Activated gamma-delta T cell treated with Interleukin-2 at 50 U/mL for 16 hours (primary cell): ENCODE measurements around the gene APLNR.
"Not testable (repeated sequence)": the region's sequence is repeated elsewhere in the genome, so short reads cannot be mapped to it uniquely, and the experiment has no call there.

ENCODE experiments used
- DNase-seq: peaks from one replicate; pipeline ENCODE4 v3.0.0-alpha.2; 2020

Gene APLNR

GRCh38 chr11:57237204-57237681 is at the start of gene APLNR:
APLNR (minus strand) TSS chr11:57237250; CDS start chr11:57237004, 246 bp downstream.
- DNase-seq = no peak

DNA sequence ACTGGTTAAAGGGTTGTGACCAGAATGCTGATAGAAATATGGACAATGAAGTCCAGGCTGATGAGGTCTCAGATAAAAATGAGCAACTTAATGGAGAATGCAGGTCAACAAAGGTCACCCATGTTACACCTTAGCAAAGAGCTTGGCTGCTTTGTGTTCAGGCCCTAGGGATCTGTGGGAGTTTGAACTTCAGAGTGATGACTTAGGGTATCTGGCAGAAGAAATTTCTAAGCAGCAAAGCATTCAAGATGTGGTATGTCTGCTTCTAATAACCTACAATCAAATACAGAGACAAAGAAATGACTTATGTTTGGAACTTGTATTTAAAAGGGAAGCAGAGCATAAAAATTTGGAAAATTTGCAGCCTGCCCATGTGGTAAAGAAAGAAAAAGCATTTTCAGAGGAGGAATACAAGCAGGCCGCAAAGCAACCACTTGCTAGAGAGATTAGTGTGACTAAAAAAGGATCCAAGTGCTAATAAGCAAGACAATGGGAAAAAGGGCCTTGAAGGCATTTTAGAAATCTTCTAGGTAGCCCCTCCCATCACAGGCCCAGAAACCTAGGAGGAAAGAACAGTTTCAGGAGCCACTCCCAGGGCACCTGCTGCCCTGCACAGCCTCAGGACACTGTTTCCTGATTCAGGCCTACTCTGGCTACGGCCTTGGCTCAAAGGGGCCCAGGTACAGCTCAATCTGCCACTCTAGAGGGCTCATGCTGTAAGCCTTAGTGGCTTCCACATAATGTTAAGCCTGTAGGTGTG is 46.4 kb upstream of the APLNR start:
- DNase-seq = no peak

GRCh38 chr11:57281546-57281945 is 44.5 kb upstream of the APLNR start:
- DNase-seq = not testable (repeated sequence)

GRCh38 chr11:57279116-57279515 is 42.1 kb upstream of the APLNR start:
- no peak for DNase-seq

DNA sequence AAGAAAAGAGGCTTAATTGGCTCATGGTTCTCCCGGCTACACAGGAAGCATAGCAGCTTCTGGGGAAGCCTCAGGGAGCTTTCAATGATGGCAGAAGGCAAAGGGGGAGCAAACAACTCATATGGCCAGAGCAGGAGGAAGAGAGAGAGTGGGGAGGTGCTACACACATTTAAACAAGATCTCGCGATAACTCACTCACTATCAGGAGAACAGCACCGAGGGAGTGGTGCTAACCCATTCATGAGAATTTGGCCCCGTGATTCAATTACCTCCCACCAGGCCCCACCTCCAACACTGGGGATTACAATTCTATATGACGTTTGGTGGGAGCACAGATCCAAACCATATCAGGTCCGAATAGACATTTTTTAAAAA is 41.7 kb upstream of the APLNR start:
- DNase-seq = no peak

GRCh38 chr11:57277845-57278720 is 41.0 kb upstream of the APLNR start:
- DNase-seq = no peak

DNA sequence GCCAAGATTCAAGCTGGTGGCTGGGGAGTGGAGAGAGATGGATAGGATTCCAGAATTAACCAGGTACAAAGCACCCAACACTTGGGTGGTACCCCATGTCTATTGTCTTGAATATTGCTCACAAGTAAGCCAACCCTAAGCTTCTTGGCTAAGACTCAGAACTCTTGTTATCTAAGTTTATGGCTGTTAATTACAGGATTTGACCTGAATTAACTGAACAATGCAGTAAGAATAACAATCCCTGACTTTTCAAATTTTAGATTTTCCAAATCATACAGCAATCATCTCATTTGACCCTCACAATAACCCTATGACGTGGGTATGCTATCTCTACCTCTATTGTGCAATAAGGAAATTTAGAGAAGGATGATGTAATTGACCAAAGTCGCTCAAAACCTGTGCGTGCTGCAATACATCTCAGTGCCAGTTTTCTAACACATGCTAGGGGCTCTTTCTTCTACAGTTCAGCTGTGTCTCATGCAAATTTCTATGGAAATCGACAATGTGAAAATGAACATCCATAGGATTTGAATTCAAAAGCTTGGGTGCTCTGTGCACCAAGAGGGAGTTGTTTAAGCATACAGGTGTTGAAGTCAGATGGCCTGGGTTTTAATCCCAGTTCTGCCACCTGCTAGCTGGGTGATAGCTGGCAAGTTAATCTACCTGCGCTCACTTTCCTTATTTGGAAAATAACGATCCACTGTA is 40.1 kb upstream of the APLNR start:
- DNase-seq = no peak

GRCh38 chr11:57276169-57276970 is 39.3 kb upstream of the APLNR start:
- DNase-seq = no peak

DNA sequence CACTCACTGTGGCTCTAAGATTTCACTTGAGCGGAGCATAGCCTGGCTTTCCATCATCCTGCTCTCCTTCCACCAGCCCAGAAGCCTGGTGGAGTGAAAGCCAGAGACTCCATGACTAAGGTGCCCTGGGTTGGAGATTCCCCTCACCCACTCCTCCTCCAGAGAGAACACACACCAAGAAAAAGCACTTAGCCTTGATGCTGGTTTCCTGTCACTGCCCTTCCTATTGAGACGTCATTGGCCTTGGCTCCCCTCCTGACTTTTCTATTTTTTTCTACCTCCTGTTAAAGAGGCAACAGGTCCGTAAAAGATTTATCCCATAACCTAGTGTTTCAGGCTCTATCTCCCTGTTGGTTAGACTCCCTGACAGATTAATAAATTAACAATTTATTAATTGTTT is 38.5 kb upstream of the APLNR start:
- DNase-seq = no peak

DNA sequence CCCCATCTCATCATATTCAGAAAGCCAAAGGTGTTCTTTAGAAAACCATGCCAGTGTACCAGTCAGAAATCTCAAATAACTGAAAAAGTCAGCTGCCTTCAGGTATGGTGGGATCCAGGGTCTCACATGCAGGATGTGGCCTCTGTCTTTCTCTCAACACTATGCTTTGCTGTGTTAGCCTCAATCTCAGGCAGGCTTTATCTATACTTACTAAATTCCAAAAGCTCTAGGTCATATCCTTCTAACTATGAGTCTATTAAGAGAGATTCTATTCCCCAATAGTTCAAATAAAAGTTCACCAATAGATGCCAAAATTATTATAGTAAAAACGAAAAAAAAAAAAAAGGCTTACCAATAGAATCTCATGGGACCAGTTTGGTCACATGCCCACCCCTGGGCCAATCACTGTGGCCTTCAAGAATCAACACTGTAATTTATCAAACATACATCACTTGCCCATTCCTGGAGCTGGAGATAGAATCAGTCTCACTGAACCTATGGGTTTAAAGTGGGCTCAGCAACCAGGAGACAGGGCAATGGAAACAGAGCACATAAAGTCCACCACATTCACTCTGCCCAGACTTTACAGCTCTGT is 38.0 kb upstream of the APLNR start:
- DNase-seq = no peak

DNA sequence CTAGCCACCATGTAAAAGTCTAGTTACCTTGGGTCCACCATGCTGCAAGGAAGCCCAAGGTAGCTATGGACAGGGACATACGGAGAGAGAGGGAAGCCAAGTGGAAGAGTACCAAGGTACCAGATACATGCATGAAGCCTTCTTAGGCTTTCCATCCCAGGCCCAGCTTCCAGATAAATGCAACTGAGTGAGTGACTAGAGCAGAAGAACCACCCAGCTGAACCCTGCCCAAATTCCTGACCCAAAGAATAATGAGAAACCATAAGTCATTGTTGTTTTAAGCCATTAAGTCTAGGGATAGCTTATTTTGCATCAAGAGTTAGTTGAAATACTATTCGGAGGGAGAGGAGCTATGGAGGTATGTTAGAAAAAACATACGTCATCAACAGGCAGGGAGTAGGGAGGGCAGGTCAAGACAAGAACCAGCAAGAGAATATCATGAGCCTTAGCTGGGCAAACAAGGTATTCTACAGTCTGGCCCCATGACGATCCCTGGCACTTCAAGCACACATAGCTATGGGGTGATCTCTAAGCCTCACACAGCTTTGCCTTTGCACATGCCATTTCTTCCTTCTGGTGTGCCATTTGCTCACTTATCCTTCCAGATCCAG is 36.5 kb upstream of the APLNR start:
- no peak for DNase-seq

DNA sequence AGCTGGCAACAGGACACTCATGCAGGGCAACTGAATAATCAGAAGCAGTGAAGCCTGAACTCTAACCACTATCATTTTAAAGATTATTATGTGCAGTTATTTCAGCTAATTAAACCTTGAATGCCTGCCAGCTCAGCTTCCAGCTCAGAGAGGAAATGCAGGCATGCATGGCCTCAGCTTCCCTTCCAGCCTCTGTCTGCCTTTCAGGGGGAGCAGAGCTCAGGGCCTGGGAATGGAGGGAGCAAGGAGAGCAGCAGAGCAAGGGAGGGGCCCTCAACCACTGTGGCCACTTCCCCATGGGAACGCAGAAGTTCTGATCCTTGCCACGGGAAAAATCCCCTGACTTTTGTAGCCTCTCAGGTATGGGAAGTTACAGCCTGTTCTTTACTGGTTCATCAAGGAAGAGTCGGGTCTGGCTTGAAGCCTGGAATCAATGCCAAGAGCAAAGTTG is 32.5 kb upstream of the APLNR start:
- no peak for DNase-seq

- no peak for DNase-seq
Measured at GRCh38 chr11:57266157-57266556, 29.1 kb upstream of the APLNR start.

GRCh38 chr11:57263351-57263750 is 26.3 kb upstream of the APLNR start:
- DNase-seq = no peak

DNA sequence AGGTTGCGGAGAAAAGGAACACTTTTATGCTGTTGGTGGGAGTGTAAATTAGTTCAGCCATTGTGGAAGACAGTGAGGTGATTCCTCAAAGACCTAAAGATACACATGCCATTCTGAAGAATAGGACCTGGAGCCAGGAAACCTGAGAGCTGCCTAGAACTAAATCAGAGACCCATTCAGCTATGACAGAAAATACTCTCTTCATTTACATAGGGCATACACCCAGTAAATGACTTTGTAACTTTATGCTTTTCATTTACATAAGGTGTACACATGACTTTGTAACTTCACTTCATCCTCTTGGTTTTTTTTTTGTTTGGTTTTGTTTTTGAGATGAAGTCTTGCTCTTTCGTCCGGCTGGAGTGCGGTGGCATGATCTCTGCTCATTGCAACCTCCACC is 25.1 kb upstream of the APLNR start:
- DNase-seq = no peak

GRCh38 chr11:57260937-57261783 is 24.1 kb upstream of the APLNR start:
- no peak for DNase-seq

GRCh38 chr11:57256119-57256518 is 19.1 kb upstream of the APLNR start:
- no peak for DNase-seq

DNA sequence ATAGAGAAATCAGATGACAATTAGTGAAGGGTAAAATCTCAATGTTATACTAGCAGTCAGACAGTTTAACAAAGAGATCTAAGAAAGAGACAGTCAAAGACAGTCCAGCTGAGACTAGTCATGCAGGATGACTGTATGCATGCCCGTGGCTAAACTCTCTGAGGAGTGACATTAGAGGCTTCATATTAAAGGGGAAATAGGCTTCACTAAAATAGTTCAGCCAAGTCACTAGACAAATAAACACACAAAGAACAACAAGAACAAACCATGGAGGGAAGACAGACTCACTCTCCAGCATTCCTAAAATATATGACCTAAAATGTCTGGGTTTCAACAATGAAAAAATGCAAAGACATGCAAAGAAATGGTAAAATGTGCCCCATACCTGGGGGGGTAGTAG is 18.6 kb upstream of the APLNR start:
- DNase-seq = no peak

- no peak for DNase-seq
Measured at GRCh38 chr11:57254631-57255030, 17.6 kb upstream of the APLNR start.

DNA sequence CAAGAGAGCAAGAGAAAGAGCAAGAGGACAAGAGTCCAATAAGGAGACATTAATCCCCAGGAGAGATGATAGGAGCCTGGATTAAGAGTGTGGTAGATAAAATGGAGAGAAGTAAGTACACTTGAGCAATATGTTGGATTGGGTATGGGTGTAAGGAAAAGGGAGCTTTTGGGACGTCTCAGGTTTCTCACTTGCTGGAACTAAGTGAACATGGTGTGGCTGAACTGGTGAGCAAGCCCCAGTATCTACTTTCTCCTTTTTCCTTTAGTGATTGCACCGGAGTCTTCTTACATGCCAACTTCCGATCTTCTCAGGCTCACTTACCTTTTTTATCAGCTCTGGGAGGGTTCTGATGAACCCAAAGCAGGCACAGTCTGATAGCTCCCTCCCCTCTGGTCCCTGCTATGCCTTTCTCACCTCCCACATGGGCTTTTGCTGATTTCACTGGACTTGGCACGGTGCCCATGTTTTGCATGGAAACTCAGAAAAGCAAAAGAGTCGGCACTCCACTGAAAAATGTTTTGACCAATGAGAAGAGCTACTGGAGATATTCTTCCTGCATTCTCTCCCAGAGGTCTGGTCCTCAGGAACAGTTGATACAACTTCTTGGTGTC is 14.5 kb upstream of the APLNR start:
- no peak for DNase-seq
